HG03342 (cell line): ENCODE results near the gene SUGP1.
"Not testable (repeated sequence)": the region's sequence is repeated elsewhere in the genome, so short reads cannot be mapped to it uniquely, and the experiment has no call there.

Experiments used
- ATAC-seq: cut with Tn5 transposase; IDR thresholded peaks from one replicate; pipeline ENCODE4 v1.9.1; 2021; ENCODE audit warnings: mild to moderate bottlenecking, moderate library complexity; ENCODE audit not compliant: unreplicated experiment

The SUGP1 gene

GRCh38 chr19:19268453-19269385, 51.6 kb downstream of the SUGP1 start:
- no peak for ATAC-seq

GRCh38 chr19:19267305-19267704, 53.0 kb downstream of the SUGP1 start:
- no peak for ATAC-seq

GRCh38 chr19:19263886-19264487, 56.3 kb downstream of the SUGP1 start:
- ATAC-seq = no peak

DNA sequence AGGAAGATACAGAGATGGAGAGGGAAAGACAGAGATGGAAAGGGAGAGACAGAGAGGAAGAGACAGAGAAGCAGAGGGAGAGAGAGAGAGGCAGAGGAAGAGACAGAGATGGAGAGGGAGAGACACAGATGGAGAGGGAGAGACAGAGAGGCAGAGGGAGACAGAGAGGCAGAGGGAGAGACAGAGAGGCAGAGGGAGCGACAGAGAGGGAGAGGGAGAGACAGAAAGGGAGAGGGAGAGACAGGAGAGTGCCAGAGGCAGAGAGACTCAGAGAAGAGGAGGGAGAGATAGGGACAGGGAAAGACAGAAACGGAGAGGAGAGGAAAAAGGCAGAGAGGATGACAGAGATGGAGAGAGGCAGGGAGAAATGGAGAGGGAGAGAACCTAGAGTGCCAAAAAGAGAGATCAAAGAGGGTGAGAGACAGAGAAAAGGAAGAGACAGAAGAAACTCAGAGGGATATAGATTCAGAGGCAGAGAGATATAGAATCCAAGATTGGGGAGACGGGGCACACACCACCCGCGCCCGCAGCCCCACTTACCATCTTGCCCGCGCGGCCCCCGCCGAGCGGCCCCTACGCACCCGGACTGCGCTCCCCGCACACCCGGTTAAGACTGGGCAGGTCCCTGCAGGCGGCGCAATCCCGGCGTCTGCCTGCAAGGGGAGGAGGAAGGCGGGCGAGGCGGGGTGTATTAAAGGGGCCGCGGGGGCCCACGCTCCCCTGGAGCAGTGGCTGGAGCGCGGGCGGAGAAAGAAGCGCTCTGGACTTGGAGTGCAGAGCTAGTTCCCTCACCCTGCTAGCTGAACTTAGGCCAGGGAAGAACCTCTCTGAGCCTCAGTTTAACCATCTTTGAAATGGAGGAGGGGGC, 57.9 kb downstream of the SUGP1 start:
- ATAC-seq = no peak

GRCh38 chr19:19261350-19262189, 58.7 kb downstream of the SUGP1 start:
- no peak for ATAC-seq

- no peak for ATAC-seq
These were observed 59.7 kb downstream of the SUGP1 start for GRCh38 chr19:19260417-19261214.

DNA sequence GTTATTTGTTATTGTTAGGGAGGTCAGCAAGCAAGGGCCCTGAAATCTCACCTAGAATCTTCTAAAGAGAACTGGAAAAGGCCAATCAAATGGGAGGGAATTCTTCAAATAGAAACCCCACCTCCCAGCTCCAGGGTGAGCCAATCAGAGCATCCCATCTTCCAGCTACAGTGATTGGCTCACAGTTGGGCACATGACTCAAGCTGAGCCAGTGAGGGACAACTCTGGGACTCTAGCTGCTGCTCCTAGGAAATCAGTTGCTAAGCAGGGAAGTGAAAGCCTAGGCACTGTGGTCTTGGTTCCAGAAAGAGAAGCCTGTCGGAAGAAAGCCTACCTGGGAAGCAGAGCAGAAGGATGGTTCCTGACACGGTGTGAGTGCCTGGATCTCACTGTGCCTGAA, 60.6 kb downstream of the SUGP1 start:
- ATAC-seq = no peak

- ATAC-seq = no peak
These were observed 61.5 kb downstream of the SUGP1 start for GRCh38 chr19:19258589-19259338.

DNA sequence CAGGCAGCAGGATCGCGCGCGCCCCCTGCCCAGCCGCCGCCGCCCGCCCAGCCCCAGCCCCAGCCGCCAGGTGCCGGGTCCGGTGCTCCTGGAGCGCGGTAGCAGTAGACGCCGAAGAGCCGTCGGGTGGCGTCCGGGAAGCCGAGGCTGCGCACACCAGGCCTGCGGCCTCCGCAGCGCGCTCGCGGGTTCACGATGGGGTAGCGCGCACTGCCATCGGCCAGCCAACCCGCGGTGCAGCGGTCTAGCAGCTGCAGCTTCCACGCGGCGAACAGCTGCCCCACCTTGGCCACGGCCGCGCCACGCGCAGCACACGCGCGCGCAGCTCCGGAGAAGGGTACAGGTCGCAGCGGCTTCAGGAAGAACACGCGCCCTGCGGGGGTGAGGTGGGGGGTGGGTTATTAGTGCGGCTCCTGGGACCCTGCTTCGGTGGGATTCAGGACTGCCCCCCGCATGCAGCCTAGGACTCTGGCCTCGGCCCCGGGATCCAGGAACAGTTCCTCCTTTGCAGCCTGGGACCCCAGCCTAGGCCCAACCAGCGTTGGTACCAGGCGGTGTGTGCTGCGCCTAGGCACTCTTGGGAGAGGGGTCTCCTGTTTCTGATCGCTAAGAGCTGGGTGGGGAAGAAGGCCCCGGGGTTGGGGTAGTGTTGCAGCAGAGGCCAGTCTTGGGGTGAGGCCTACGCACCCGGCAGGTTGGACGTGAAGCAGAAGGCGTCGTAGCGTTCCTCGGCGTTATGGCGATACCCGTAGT, 62.3 kb downstream of the SUGP1 start:
- no peak for ATAC-seq

GRCh38 chr19:19257137-19257536, 63.2 kb downstream of the SUGP1 start:
- no peak for ATAC-seq

DNA sequence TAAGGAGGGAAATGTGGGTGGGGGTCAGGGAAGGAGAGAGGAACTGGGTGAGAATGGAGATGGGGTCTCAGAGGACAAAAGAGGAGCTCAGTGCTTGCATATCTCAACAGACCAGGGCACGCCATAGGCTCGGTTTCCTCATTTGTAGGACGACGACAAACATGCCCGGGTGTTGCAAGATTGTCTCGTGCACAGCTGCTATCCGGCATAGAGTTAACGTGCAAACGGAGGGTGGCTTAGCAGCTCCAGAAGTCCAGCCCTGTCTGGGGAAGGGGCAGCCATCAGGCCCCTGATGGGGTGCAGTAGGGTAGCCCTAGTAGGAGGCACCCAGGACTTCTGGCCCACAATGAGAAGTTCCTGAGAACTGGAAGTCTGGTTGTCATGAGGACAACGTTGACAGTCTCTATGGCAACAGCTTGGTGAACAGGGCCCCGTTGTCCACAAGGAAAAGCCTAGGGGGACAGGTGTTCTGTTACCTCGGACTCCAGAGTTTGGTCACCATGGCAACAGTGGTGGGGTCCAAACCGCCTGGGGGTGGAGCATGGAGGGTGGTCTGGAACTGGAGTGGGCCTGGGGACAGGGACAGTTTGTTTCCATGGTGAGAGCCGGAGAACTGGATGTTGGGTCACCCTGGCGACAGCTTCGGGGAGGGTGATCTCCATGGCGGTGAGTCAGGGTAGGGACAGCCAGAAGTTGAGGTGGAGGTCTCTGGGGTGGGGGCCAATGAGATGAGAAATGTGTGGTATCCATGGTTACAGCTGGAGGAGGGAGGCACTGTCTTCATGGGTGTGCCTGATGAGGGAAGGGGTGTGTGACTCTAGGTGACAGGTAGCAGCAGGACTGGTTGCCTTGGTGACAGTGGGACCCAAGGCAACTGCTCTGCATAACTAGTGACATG, 64.0 kb downstream of the SUGP1 start:
- no peak for ATAC-seq

DNA sequence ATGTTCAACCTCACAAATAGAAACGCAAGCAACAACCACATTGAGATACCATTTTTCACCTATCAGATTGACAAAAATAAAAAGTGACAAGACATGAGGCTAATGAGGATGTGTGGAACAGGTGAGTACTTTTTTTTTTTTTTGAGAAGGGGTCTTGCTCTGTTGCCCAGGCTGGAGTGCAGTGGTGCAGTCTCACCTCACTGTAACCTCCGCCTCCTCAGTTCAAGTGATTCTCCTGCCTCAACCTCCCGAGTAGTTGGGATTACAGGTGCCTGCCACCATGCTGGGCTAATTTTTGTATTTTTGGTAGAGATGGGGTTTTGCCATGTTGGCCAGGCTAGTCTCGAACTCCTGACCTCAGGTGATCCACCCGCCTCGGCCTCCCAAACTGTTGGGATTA, 66.9 kb downstream of the SUGP1 start:
- not testable (repeated sequence) for ATAC-seq

DNA sequence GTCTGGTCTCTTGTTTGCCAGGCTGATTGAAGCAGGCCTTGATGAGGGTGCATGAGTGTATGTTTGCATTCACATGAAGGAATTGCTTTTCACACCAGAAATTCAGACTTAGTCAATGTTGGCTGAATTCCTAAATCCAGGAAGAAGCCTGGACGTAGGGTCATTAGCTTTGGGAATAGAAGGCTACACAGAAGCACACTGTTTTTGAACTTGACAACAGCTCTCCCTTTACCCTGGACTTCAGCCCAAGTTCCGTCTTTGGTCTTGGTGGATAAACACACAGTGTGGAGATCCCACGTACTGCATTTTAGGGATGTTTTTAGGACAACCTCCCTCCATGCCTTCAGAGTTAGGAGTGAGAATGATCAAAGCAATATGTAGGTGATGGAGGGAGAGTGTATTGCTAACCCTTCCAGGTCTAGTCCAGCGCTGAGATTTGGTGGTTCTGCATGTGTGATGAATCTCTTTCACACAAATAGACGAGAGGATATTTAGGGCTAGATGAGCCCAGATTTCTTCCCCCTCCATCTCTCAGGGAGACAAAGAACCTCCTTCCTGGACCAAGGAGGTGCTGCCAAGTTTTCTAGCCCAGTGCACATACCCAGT, 70.0 kb downstream of the SUGP1 start:
- no peak for ATAC-seq

DNA sequence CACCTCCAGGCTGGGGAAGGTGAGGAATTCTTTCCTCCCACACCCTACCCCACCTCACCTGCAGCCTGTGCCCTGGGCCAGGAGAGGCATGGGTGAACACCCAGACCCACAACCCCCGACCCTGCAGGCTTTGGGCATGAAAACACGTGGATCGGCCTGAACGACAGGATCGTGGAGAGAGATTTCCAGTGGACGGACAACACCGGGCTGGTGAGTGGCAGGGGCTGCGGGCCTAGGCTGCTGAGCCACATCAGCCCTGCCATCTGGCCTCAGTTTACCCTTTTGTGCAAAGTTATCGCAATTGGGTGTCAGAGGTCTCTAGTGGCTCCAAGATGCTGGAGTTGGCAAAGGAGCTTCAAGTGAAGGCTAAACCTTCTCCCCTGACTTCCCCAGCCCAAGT, 79.8 kb downstream of the SUGP1 start:
- ATAC-seq = no peak

DNA sequence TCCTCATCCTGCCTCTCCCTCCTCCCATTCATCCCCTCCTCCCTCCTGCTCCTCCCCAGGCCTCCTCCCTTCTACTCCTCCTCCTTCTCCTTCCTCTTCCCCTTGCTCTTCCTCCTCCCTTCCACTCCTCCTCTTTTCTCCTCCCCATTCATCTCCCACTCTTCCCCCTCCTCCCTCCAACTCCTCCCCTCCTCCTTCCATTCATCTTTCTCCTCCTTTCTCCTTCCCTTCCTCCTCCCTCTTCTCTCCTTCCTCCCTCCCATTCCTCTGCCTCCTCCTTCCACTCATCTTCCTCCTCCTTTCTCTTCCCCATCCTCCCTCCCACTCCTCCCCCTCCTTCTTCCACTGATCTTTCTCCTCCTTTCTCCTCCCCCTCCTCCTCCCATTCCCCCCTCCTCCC, 80.6 kb downstream of the SUGP1 start:
- ATAC-seq = no peak

DNA sequence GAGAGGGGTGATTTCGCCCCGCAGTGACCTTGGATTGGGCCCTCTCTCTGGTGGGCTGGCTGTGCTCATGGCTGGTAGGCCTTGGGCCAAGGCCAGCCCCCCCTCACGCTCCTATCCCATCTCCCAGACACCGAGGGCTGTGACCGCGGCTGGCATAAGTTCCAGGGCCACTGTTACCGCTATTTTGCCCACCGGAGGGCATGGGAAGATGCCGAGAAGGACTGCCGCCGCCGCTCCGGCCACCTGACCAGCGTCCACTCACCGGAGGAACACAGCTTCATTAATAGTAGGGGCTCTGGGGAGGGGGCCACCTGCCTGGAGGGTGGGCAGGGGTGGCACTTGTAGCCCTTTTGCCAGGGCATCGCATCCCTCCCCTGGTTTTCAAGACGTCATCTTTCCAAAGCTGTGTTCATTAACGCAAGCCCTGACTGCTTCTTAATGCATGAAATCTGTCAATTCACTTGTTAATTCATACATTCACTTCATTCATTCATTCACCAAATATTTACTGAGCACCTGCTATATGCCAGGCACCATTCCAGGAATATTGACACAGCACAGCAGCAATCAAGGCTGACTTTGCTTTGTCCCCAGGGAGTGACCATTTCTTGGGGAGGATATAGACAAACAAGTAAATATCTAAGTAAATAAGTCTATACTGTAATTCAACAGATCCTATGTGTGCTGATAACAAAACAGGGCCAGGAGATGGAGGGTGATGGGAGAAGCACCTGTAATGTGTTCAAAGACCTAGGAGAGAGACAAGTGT, 82.0 kb downstream of the SUGP1 start:
- ATAC-seq = no peak
